Measurements from ENCODE around the gene SAPCD2.

- no peak for TF ChIP-seq CTCF (IDR thresholded peaks at IDR 0.05)
- TF ChIP-seq POLR2A (IDR thresholded peaks at IDR 0.05), result no peak
These were observed 534 bp upstream of the SAPCD2 start for GRCh38 chr9:137070906-137071275.
